Activated T-cell treated with anti-CD3 and anti-CD28 coated beads, Interleukin-2, amount 50 U/mL, for 1 hour (primary cell): ENCODE results near the gene VPS13A.

Source experiments
- DNase-seq: peaks from one replicate; pipeline ENCODE4 v3.0.0-alpha.2; 2020

The VPS13A gene

GRCh38 chr9:77177143-77177893 lies at the start of gene VPS13A:
VPS13A (plus strand) TSS chr9:77177534; CDS start chr9:77177705, 171 bp downstream.
- DNase-seq, result peak; percentile 93

- no peak for DNase-seq
Observed at GRCh38 chr9:77128125-77128789, 49.1 kb upstream of the VPS13A start.

- DNase-seq, result no peak
Observed at GRCh38 chr9:77131399-77131798, 45.9 kb upstream of the VPS13A start.

- no peak for DNase-seq
Observed at GRCh38 chr9:77133011-77133410, 44.3 kb upstream of the VPS13A start.

GRCh38 chr9:77142366-77142765 lies 35.0 kb upstream of the VPS13A start:
- no peak for DNase-seq

- no peak for DNase-seq
Observed at GRCh38 chr9:77149879-77150278, 27.5 kb upstream of the VPS13A start.

- no peak for DNase-seq
Observed at GRCh38 chr9:77152289-77152688, 25.0 kb upstream of the VPS13A start.

GRCh38 chr9:77156646-77157371 lies 20.5 kb upstream of the VPS13A start:
- no peak for DNase-seq

GRCh38 chr9:77158772-77159513 lies 18.4 kb upstream of the VPS13A start:
- DNase-seq, result no peak

GRCh38 chr9:77161191-77161590 lies 16.1 kb upstream of the VPS13A start:
- no peak for DNase-seq

GRCh38 chr9:77161966-77162365 lies 15.4 kb upstream of the VPS13A start:
- no peak for DNase-seq

GRCh38 chr9:77162366-77162765 lies 15.0 kb upstream of the VPS13A start:
- no peak for DNase-seq

GRCh38 chr9:77163884-77164283 lies 13.4 kb upstream of the VPS13A start:
- DNase-seq, result no peak

- no peak for DNase-seq
Observed at GRCh38 chr9:77166193-77166592, 11.1 kb upstream of the VPS13A start.

- DNase-seq, result no peak
Observed at GRCh38 chr9:77170991-77171699, 6.2 kb upstream of the VPS13A start.

- DNase-seq, result no peak
Observed at GRCh38 chr9:77175151-77175550, 2.2 kb upstream of the VPS13A start.

GRCh38 chr9:77176106-77176505 lies 1.2 kb upstream of the VPS13A start:
- DNase-seq, result no peak

GRCh38 chr9:77176686-77177142 lies 620 bp upstream of the VPS13A start:
- DNase-seq, result no peak

GRCh38 chr9:77177894-77178794 lies 810 bp downstream of the VPS13A start:
- DNase-seq, result peak; percentile 58

- DNase-seq, result no peak
Observed at GRCh38 chr9:77180056-77180455, 2.7 kb downstream of the VPS13A start.

- no peak for DNase-seq
Observed at GRCh38 chr9:77183581-77183980, 6.2 kb downstream of the VPS13A start.
